NK-92 (cell line): Measurements from ENCODE around the gene DEPDC1.
"Not testable (repeated sequence)": the region's sequence is repeated elsewhere in the genome, so short reads cannot be mapped to it uniquely, and the experiment has no call there.

Experiments
- DNase-seq: peaks from one replicate; lab custom pipeline; 2025; ENCODE audit not compliant: unreplicated experiment; lab: John Stamatoyannopoulos, UW

The DEPDC1 gene

GRCh38 chr1:68479501-68479900 is 17.4 kb downstream of the DEPDC1 start:
- no peak for DNase-seq

- no peak for DNase-seq
Measured at GRCh38 chr1:68478662-68479061, 18.2 kb downstream of the DEPDC1 start.

- DNase-seq, result not testable (repeated sequence)
Measured at GRCh38 chr1:68476626-68477025, 20.3 kb downstream of the DEPDC1 start.

- no peak for DNase-seq
Measured at GRCh38 chr1:68473060-68473459, 23.8 kb downstream of the DEPDC1 start.

- no peak for DNase-seq
Measured at GRCh38 chr1:68470388-68470970, 26.4 kb downstream of the DEPDC1 start.

GRCh38 chr1:68464891-68465290 is 32.0 kb downstream of the DEPDC1 start:
- no peak for DNase-seq

- no peak for DNase-seq
Measured at GRCh38 chr1:68460935-68461334, 35.9 kb downstream of the DEPDC1 start.

GRCh38 chr1:68459796-68460195 is 37.1 kb downstream of the DEPDC1 start:
- DNase-seq, result no peak

GRCh38 chr1:68459091-68459490 is 37.8 kb downstream of the DEPDC1 start:
- no peak for DNase-seq

- no peak for DNase-seq
Measured at GRCh38 chr1:68456202-68456601, 40.7 kb downstream of the DEPDC1 start.

GRCh38 chr1:68454534-68454933 is 42.3 kb downstream of the DEPDC1 start:
- DNase-seq, result no peak

GRCh38 chr1:68453060-68453670 is 43.7 kb downstream of the DEPDC1 start:
- no peak for DNase-seq

GRCh38 chr1:68449901-68450300 is 47.0 kb downstream of the DEPDC1 start, which contains the start of gene RPE65:
Gene RPE65 (minus strand): TSS chr1:68449954. CDS start chr1:68449905, 49 bp downstream.
- no peak for DNase-seq

- no peak for DNase-seq
Measured at GRCh38 chr1:68448365-68448764, 48.5 kb downstream of the DEPDC1 start.

- no peak for DNase-seq
Measured at GRCh38 chr1:68445709-68446108, 51.2 kb downstream of the DEPDC1 start.

- DNase-seq, result no peak
Measured at GRCh38 chr1:68442822-68443556, 53.9 kb downstream of the DEPDC1 start.

- DNase-seq, result no peak
Measured at GRCh38 chr1:68442006-68442405, 54.9 kb downstream of the DEPDC1 start.

- no peak for DNase-seq
Measured at GRCh38 chr1:68438310-68438709, 58.6 kb downstream of the DEPDC1 start.

- DNase-seq, result no peak
Measured at GRCh38 chr1:68433395-68433794, 63.5 kb downstream of the DEPDC1 start.

GRCh38 chr1:68431076-68431475 is 65.8 kb downstream of the DEPDC1 start:
- DNase-seq, result no peak

GRCh38 chr1:68429233-68429808 is 67.6 kb downstream of the DEPDC1 start:
- DNase-seq, result no peak

- no peak for DNase-seq
Measured at GRCh38 chr1:68426594-68426993, 70.3 kb downstream of the DEPDC1 start.
